SK-N-SH (cell line): ENCODE data around the gene MOK.

Experiments
- EP300 ChIP-seq, 2 experiments: IDR thresholded peaks; 2 replicates each; pipeline versions ENCODE4 v1.4.0 to v1.6.1; 2012; ENCODE audit warnings: borderline replicate concordance in 1 of 2, low read depth in 1 of 2, low read length in 1 of 2
- FOSL2 ChIP-seq: IDR thresholded peaks from 2 replicates; pipeline ENCODE4 v1.4.0; 2012; ENCODE audit warnings: low read depth, mild to moderate bottlenecking, moderate library complexity, borderline replicate concordance
- MEF2A ChIP-seq: IDR thresholded peaks from 2 replicates; pipeline ENCODE4 v1.4.0; 2012; ENCODE audit warnings: low read depth, borderline replicate concordance
- NFIC ChIP-seq: IDR thresholded peaks from 2 replicates; pipeline ENCODE4 v1.4.0; 2012; ENCODE audit warnings: borderline replicate concordance
- RCOR1 ChIP-seq: fragments of 150-350 bp; IDR thresholded peaks from 2 replicates; pipeline ENCODE4 v1.6.1; 2017; ENCODE audit warnings: antibody characterized with exemption, low read length
- RXRA ChIP-seq: IDR thresholded peaks from 2 replicates; pipeline ENCODE4 v1.4.0; 2012; ENCODE audit warnings: low read depth, mild to moderate bottlenecking, borderline replicate concordance
- TAF1 ChIP-seq: IDR thresholded peaks from 2 replicates; pipeline ENCODE4 v1.6.1; 2012; ENCODE audit warnings: low read depth, mild to moderate bottlenecking, low read length, moderate library complexity, borderline replicate concordance
- TEAD4 ChIP-seq: IDR thresholded peaks from 2 replicates; pipeline ENCODE4 v1.4.0; 2012; ENCODE audit warnings: mild to moderate bottlenecking, borderline replicate concordance; ENCODE audit not compliant: insufficient read depth
- TF ChIP-seq, protein P1 (sequence below): fragments of 200-600 bp; sonication (generic); IDR thresholded peaks from 2 replicates; pipeline ENCODE4 v1.6.1; 2017; ENCODE audit warnings: antibody characterized with exemption, mild to moderate bottlenecking, moderate library complexity
- TF ChIP-seq, protein P2 (sequence below): fragments of 150-350 bp; IDR thresholded peaks from 2 replicates; pipeline ENCODE4 v1.6.1; 2017; ENCODE audit warnings: antibody characterized with exemption, low read length, low read depth, borderline replicate concordance
- TF ChIP-seq, protein P3 (sequence below): IDR thresholded peaks from 2 replicates; pipeline ENCODE4 v1.6.1; 2012; ENCODE audit warnings: mild to moderate bottlenecking, low read depth, low read length, moderate library complexity
- TF ChIP-seq, protein P4 (sequence below): IDR thresholded peaks from 2 replicates; pipeline ENCODE4 v1.4.0; 2012; ENCODE audit warnings: low read depth, borderline replicate concordance

DNA sequence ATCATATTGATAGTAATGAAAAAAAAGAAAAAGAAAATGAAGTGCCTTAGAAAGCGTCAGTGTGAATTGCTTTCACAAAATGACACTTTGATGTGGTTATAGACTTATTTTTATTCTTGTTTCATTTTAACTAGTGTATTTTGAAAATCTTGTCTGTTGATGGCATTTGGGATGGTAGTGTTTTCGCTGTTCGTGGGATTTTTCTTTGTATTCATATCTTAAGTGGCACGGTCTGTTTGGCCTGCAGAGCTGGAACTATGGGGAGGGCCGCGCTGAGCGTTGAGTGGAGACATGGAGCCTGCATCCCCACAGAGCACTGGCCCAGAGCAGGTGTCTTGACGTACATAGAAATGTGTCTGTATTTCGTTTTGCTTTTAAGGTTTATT lies 103.6 kb downstream of the MOK start:
- TF ChIP-seq, protein P1, sequence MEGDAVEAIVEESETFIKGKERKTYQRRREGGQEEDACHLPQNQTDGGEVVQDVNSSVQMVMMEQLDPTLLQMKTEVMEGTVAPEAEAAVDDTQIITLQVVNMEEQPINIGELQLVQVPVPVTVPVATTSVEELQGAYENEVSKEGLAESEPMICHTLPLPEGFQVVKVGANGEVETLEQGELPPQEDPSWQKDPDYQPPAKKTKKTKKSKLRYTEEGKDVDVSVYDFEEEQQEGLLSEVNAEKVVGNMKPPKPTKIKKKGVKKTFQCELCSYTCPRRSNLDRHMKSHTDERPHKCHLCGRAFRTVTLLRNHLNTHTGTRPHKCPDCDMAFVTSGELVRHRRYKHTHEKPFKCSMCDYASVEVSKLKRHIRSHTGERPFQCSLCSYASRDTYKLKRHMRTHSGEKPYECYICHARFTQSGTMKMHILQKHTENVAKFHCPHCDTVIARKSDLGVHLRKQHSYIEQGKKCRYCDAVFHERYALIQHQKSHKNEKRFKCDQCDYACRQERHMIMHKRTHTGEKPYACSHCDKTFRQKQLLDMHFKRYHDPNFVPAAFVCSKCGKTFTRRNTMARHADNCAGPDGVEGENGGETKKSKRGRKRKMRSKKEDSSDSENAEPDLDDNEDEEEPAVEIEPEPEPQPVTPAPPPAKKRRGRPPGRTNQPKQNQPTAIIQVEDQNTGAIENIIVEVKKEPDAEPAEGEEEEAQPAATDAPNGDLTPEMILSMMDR: no peak
- TF ChIP-seq TAF1 (no peak), NFIC (no peak), MEF2A (no peak), FOSL2 (no peak), RXRA (no peak), TEAD4 (no peak), EP300 (IDR thresholded peaks at IDR 0.05; ENCODE audit: borderline replicate concordance in 1 of 2, low read depth in 1 of 2, low read length in 1 of 2) (no peak), RCOR1 (no peak)
- TF ChIP-seq, protein P2, sequence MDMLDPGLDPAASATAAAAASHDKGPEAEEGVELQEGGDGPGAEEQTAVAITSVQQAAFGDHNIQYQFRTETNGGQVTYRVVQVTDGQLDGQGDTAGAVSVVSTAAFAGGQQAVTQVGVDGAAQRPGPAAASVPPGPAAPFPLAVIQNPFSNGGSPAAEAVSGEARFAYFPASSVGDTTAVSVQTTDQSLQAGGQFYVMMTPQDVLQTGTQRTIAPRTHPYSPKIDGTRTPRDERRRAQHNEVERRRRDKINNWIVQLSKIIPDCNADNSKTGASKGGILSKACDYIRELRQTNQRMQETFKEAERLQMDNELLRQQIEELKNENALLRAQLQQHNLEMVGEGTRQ: no peak
- TF ChIP-seq, protein P3, sequence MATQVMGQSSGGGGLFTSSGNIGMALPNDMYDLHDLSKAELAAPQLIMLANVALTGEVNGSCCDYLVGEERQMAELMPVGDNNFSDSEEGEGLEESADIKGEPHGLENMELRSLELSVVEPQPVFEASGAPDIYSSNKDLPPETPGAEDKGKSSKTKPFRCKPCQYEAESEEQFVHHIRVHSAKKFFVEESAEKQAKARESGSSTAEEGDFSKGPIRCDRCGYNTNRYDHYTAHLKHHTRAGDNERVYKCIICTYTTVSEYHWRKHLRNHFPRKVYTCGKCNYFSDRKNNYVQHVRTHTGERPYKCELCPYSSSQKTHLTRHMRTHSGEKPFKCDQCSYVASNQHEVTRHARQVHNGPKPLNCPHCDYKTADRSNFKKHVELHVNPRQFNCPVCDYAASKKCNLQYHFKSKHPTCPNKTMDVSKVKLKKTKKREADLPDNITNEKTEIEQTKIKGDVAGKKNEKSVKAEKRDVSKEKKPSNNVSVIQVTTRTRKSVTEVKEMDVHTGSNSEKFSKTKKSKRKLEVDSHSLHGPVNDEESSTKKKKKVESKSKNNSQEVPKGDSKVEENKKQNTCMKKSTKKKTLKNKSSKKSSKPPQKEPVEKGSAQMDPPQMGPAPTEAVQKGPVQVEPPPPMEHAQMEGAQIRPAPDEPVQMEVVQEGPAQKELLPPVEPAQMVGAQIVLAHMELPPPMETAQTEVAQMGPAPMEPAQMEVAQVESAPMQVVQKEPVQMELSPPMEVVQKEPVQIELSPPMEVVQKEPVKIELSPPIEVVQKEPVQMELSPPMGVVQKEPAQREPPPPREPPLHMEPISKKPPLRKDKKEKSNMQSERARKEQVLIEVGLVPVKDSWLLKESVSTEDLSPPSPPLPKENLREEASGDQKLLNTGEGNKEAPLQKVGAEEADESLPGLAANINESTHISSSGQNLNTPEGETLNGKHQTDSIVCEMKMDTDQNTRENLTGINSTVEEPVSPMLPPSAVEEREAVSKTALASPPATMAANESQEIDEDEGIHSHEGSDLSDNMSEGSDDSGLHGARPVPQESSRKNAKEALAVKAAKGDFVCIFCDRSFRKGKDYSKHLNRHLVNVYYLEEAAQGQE: no peak
- TF ChIP-seq, protein P4, sequence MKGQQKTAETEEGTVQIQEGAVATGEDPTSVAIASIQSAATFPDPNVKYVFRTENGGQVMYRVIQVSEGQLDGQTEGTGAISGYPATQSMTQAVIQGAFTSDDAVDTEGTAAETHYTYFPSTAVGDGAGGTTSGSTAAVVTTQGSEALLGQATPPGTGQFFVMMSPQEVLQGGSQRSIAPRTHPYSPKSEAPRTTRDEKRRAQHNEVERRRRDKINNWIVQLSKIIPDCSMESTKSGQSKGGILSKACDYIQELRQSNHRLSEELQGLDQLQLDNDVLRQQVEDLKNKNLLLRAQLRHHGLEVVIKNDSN: no peak
